Type B pancreatic cell (in vitro differentiated cells): ENCODE measurements around the gene SLC7A10. TPM values are rescaled to one million over a fixed set of nuclear protein-coding genes. Genes with fewer than 3 reads are reported as not detected.
A peak's percentile ranks its signal among the peaks of the same experiment; 100 is the strongest.

Experiments used
- DNase-seq: peaks from one replicate; pipeline ENCODE4 v3.0.0; 2021; ENCODE audit warnings: mixed read lengths; ENCODE audit not compliant: unreplicated experiment; ENCODE audit errors: extremely low spot score
- H3K27ac Mint-ChIP-seq: 2 replicates; pipeline ENCODE4 v1.8.0; 2021; ENCODE audit warnings: mild to moderate bottlenecking, mixed read lengths
- H3K27me3 Mint-ChIP-seq: 2 replicates; pipeline ENCODE4 v1.8.0; 2021; ENCODE audit warnings: mixed read lengths
- H3K36me3 Mint-ChIP-seq: 2 replicates; pipeline ENCODE4 v1.8.0; 2021; ENCODE audit warnings: mixed read lengths
- H3K4me1 Mint-ChIP-seq: one replicate; pipeline ENCODE4 v1.8.0; 2021; ENCODE audit warnings: mixed read lengths; ENCODE audit not compliant: unreplicated experiment
- H3K4me3 Mint-ChIP-seq: 2 replicates; pipeline ENCODE4 v1.8.0; 2021; ENCODE audit warnings: mild to moderate bottlenecking, mixed read lengths
- H3K9me3 Mint-ChIP-seq: 2 replicates; pipeline ENCODE4 v1.8.0; 2021; ENCODE audit warnings: mixed read lengths
- CTCF ChIP-seq: fragments of 200-600 bp; sonication (generic); conservative IDR thresholded peaks from 2 replicates; pipeline ENCODE4 v1.5.0; 2021; ENCODE audit warnings: antibody characterized with exemption, mild to moderate bottlenecking
- total RNA-seq: library from RNA; stranded (reverse); gene quantifications from 2 replicates; pipeline ENCODE4 v1.2.1, GENCODE V29; 2021; ENCODE audit warnings: low replicate concordance

Gene SLC7A10
- total RNA-seq, 1 donor from 2014 or later = 0.68 TPM

GRCh38 chr19:33176670-33177416 lies 48.8 kb downstream of the SLC7A10 start:
- H3K9me3 Mint-ChIP-seq = no peaks in the 10 kb centered on the region
- peaks cover 8% of the 10 kb centered on the region for H3K36me3 Mint-ChIP-seq
- peak; percentile 48 for TF ChIP-seq CTCF
- H3K4me1 Mint-ChIP-seq = peaks cover 29% of the 10 kb centered on the region
- DNase-seq = peak; percentile 99
- H3K4me3 Mint-ChIP-seq = peak overlapping the region; percentile 98
- peaks cover 5% of the 10 kb centered on the region for H3K27me3 Mint-ChIP-seq
- H3K27ac Mint-ChIP-seq = peak overlapping the region; percentile 99

GRCh38 chr19:33175886-33176669 lies 49.6 kb downstream of the SLC7A10 start:
- Mint-ChIP-seq H3K9me3 (no peaks in the 10 kb centered on the region), H3K4me3 (peak overlapping the region; percentile 98), H3K36me3 (peaks cover 8% of the 10 kb centered on the region), H3K4me1 (peaks cover 29% of the 10 kb centered on the region), H3K27me3 (peaks cover 5% of the 10 kb centered on the region), H3K27ac (peak overlapping the region; percentile 99)
- DNase-seq = no peak
- no peak for TF ChIP-seq CTCF

GRCh38 chr19:33175156-33175782 lies 50.4 kb downstream of the SLC7A10 start:
- H3K9me3 Mint-ChIP-seq = no peaks in the 10 kb centered on the region
- peaks cover 5% of the 10 kb centered on the region for H3K27me3 Mint-ChIP-seq
- peaks cover 8% of the 10 kb centered on the region for H3K36me3 Mint-ChIP-seq
- H3K4me3 Mint-ChIP-seq = peak overlapping the region; percentile 98
- no peak for DNase-seq
- no peak overlapping the region for H3K27ac Mint-ChIP-seq
- no peak for TF ChIP-seq CTCF
- peaks cover 29% of the 10 kb centered on the region for H3K4me1 Mint-ChIP-seq

GRCh38 chr19:33174186-33174585 lies 51.5 kb downstream of the SLC7A10 start:
- no peak for DNase-seq
- Mint-ChIP-seq H3K36me3 (peaks cover 8% of the 10 kb centered on the region), H3K4me3 (no peak overlapping the region), H3K4me1 (peaks cover 29% of the 10 kb centered on the region), H3K27me3 (peaks cover 5% of the 10 kb centered on the region), H3K9me3 (no peaks in the 10 kb centered on the region), H3K27ac (no peak overlapping the region)
- no peak for TF ChIP-seq CTCF

GRCh38 chr19:33171916-33172359 lies 53.7 kb downstream of the SLC7A10 start:
- DNase-seq = no peak
- H3K27ac Mint-ChIP-seq = no peak overlapping the region
- H3K4me1 Mint-ChIP-seq = peaks cover 24% of the 10 kb centered on the region
- no peak for TF ChIP-seq CTCF
- no peaks in the 10 kb centered on the region for H3K9me3 Mint-ChIP-seq
- peaks cover 8% of the 10 kb centered on the region for H3K36me3 Mint-ChIP-seq
- H3K27me3 Mint-ChIP-seq = peaks cover 4% of the 10 kb centered on the region
- H3K4me3 Mint-ChIP-seq = no peak overlapping the region
